HFFc6 (cell line): ENCODE data around the gene LASP1. TPM values are rescaled to one million over a fixed set of nuclear protein-coding genes. Genes with fewer than 3 reads are reported as not detected.
A peak's percentile ranks its signal among the peaks of the same experiment; 100 is the strongest.
"Not testable (repeated sequence)": the region's sequence is repeated elsewhere in the genome, so short reads cannot be mapped to it uniquely, and the experiment has no call there.

ENCODE experiments used
- DNase-seq: peaks from one replicate; pipeline ENCODE4 v3.0.0-alpha.2; 2018
- H3K27ac Mint-ChIP-seq: 2 replicates; pipeline ENCODE4 v1.8.0; 2020; ENCODE audit warnings: mild to moderate bottlenecking, mixed read lengths
- H3K27me3 Mint-ChIP-seq: 2 replicates; pipeline ENCODE4 v1.8.0; 2021; ENCODE audit warnings: mild to moderate bottlenecking, moderate library complexity, mixed read lengths; ENCODE audit not compliant: insufficient read depth
- H3K36me3 Mint-ChIP-seq: 2 replicates; pipeline ENCODE4 v1.8.0; 2021; ENCODE audit warnings: low read depth, mixed read lengths
- H3K4me1 Mint-ChIP-seq: 2 replicates; pipeline ENCODE4 v1.8.0; 2020; ENCODE audit warnings: low read depth, mixed read lengths
- H3K4me3 Mint-ChIP-seq: 2 replicates; pipeline ENCODE4 v1.8.0; 2020; ENCODE audit warnings: mild to moderate bottlenecking, moderate library complexity, mixed read lengths
- H3K9me3 Mint-ChIP-seq: 2 replicates; pipeline ENCODE4 v1.8.0; 2020; ENCODE audit warnings: mild to moderate bottlenecking, mixed read lengths
- CTCF ChIP-seq: fragments of 200-600 bp; sonication (generic); IDR thresholded peaks from 2 replicates; pipeline ENCODE4 v1.5.0; 2021; ENCODE audit warnings: antibody characterized with exemption, mild to moderate bottlenecking
- total RNA-seq, 6 experiments: library from RNA; stranded (reverse); fragmentation: NEBNext Ultra II Directional; extraction: Animal tissue kit (Norgen Biotek cat#: 25700); gene quantifications; 2 replicates in 1 of 6; 3 replicates in 5 of 6; pipeline ENCODE4 v1.2.3, GENCODE V29; 2021

LASP1 gene
- total RNA-seq, 6 experiments from 2014 or later: 428 to 517 (median 484) TPM

GRCh38 chr17:38848939-38849605 is 20.8 kb upstream of the LASP1 start:
- no peak for DNase-seq
- H3K4me1 Mint-ChIP-seq: peaks cover 51% of the 10 kb centered on the region
- peak overlapping the region; percentile 58 for H3K27ac Mint-ChIP-seq
- no peak for TF ChIP-seq CTCF
- H3K4me3 Mint-ChIP-seq: no peak overlapping the region
- H3K27me3 Mint-ChIP-seq: peaks cover 14% of the 10 kb centered on the region
- H3K9me3 Mint-ChIP-seq: peaks cover 7% of the 10 kb centered on the region; the same call in 1 of the 2 replicates
- H3K36me3 Mint-ChIP-seq: peaks cover 61% of the 10 kb centered on the region

GRCh38 chr17:38850374-38850773 is 19.5 kb upstream of the LASP1 start:
- H3K4me1 Mint-ChIP-seq: peaks cover 56% of the 10 kb centered on the region
- peak overlapping the region; percentile 100 for H3K4me3 Mint-ChIP-seq
- H3K36me3 Mint-ChIP-seq: peaks cover 61% of the 10 kb centered on the region
- H3K27me3 Mint-ChIP-seq: peaks cover 11% of the 10 kb centered on the region
- peak overlapping the region; percentile 99 for H3K27ac Mint-ChIP-seq
- TF ChIP-seq CTCF: no peak
- H3K9me3 Mint-ChIP-seq: peaks cover 7% of the 10 kb centered on the region; the same call in 1 of the 2 replicates
- no peak for DNase-seq

DNA sequence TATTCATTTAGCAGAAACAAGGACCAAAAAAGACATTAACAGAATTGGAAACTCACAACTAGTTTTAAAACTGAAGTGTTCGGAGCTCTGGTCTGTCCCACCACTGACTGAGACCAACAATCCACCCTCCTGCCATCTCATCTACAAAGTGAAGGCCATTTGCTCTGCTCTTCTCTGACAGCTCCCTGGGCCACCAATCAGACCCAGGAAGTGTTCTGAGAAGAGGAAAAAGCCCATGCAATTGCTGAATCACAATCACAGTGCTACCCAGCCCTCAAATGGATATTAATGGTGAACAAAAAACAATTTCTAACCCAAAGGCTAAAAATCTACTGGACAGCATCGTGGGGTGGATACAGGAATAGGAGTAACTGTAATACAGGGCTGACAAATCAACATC is 18.4 kb upstream of the LASP1 start:
- peak overlapping the region; percentile 100 for H3K4me3 Mint-ChIP-seq
- H3K27me3 Mint-ChIP-seq: peaks cover 10% of the 10 kb centered on the region
- peaks cover 59% of the 10 kb centered on the region for H3K4me1 Mint-ChIP-seq
- H3K9me3 Mint-ChIP-seq: peaks cover 7% of the 10 kb centered on the region; the same call in 1 of the 2 replicates
- peak overlapping the region; percentile 99 for H3K27ac Mint-ChIP-seq
- no peak for DNase-seq
- no peak for TF ChIP-seq CTCF
- peaks cover 61% of the 10 kb centered on the region for H3K36me3 Mint-ChIP-seq

GRCh38 chr17:38852771-38853291 is 17.0 kb upstream of the LASP1 start:
- TF ChIP-seq CTCF: no peak
- Mint-ChIP-seq H3K4me3 (peak overlapping the region; percentile 100), H3K9me3 (peaks cover 7% of the 10 kb centered on the region; the same call in 1 of the 2 replicates), H3K27ac (peak overlapping the region; percentile 99), H3K4me1 (peaks cover 59% of the 10 kb centered on the region), H3K27me3 (peaks cover 10% of the 10 kb centered on the region), H3K36me3 (peaks cover 58% of the 10 kb centered on the region)
- DNase-seq: no peak

GRCh38 chr17:38853292-38854219 is 16.3 kb upstream of the LASP1 start, which contains the start of gene RPL23:
Gene RPL23, minus strand, starts transcription at chr17:38853721. Its CDS starts 11 bp downstream, at chr17:38853710.
- H3K27ac Mint-ChIP-seq: peak within 1 kb of the TSS; percentile 99
- H3K36me3 Mint-ChIP-seq: peaks cover 52% of the 10 kb centered on the region
- no peak for TF ChIP-seq CTCF
- peak within 1 kb of the TSS; percentile 100 for H3K4me3 Mint-ChIP-seq
- peaks cover 10% of the 10 kb centered on the region for H3K27me3 Mint-ChIP-seq
- peak; percentile 95 for DNase-seq
- H3K4me1 Mint-ChIP-seq: peaks cover 59% of the 10 kb centered on the region
- H3K9me3 Mint-ChIP-seq: peaks cover 7% of the 10 kb centered on the region; the same call in 1 of the 2 replicates

- Mint-ChIP-seq H3K27ac (peak overlapping the region; percentile 97), H3K4me1 (peaks cover 46% of the 10 kb centered on the region), H3K4me3 (peak overlapping the region; percentile 100), H3K36me3 (peaks cover 38% of the 10 kb centered on the region)
- peak; percentile 94 for DNase-seq
- H3K27me3 Mint-ChIP-seq, H3K9me3 Mint-ChIP-seq: not testable (repeated sequence)
These were observed 14.7 kb upstream of the LASP1 start for GRCh38 chr17:38855101-38855714.
